Pancreas (tissue), 10 donors: ENCODE data around the gene PP2D1. TPM values are rescaled to one million over a fixed set of nuclear protein-coding genes. Genes with fewer than 3 reads are reported as not detected.

Experiments used
- ATAC-seq, 4 donors: fragments of 200-7000 bp; cut with Tn5 transposase; one replicate each; pipeline versions ENCODE4 v1.8.0 to v1.9.1; 2020; ENCODE audit warnings: mild to moderate bottlenecking in 4 of 4, moderate library complexity in 4 of 4
- DNase-seq, 6 donors: peaks; one replicate each; pipeline ENCODE4 v3.0.0-alpha.2; 2020
- FAIRE-seq: peaks from 2 replicates; lab custom pipeline; 2012; peaks lifted over from hg19 to GRCh38; lab: Jason Lieb, UNC
- H3K27ac ChIP-seq, 4 donors: fragments of 200-600 bp; sonication (generic); 1 replicate in 3 of 4; 2 replicates in 1 of 4; pipeline versions ENCODE4 v1.5.0 to v1.8.0; 2020
- H3K27me3 ChIP-seq, 4 donors: fragments of 200-600 bp; one replicate each; pipeline ENCODE4 v1.8.0; 2021
- H3K36me3 ChIP-seq, 3 donors: fragments of 200-600 bp; sonication (generic) in 1 of 3; one replicate each; pipeline versions ENCODE4 v1.5.0 to v1.8.0; 2020 to 2021
- H3K4me1 ChIP-seq, 3 donors: fragments of 200-600 bp; one replicate each; pipeline ENCODE4 v1.8.0; 2021
- H3K4me3 ChIP-seq, 4 donors: fragments of 200-600 bp; sonication (generic) in 2 of 4; one replicate each; pipeline versions ENCODE4 v1.5.0 to v1.8.0; 2020 to 2021
- H3K9me3 ChIP-seq, 4 donors: fragments of 200-600 bp; one replicate each; pipeline ENCODE4 v1.8.0; 2021
- CTCF ChIP-seq, 4 donors: fragments of 200-600 bp; sonication (generic) in 3 of 4; IDR thresholded peaks; one replicate each; pipeline versions ENCODE4 v1.5.0 to v1.8.0; 2021; ENCODE audit warnings: antibody characterized with exemption in 4 of 4
- WGBS, 2 donors: extraction: QIAGEN DNeasy Blood & Tissue Kit; methylation state at CpG; one replicate each; pipeline ENCODE4 v1.1.7; 2013; 5-methylcytosine and 5-hydroxymethylcytosine counted together
- intact Hi-C, 3 donors: fragments of 100-400 bp; cut with DNase I; formaldehyde crosslinking; loops; one replicate each; pipeline versions ENCODE4 v1.11.1 to v1.14.2; 2022
- polyA plus RNA-seq, 2 donors: library from polyadenylated mRNA; stranded (reverse); fragments of 200-250 nt; gene quantifications; one replicate each; pipeline ENCODE4 v1.2.3, GENCODE V29; 2013
- total RNA-seq, 6 donors: library from RNA; stranded (reverse); fragmentation: NEBNext Ultra II Directional in 4 of 6; extraction: Animal tissue kit (Norgen Biotek cat#: 25700) in 4 of 6; gene quantifications; one replicate each; pipeline versions ENCODE4 v1.2.1 to v1.2.4, GENCODE V29; 2021 to 2023
- donor health status: healthy with polysubstance abuse.
- donor health status: DM: no; HTN: no; CAD: no; lungs with moderate emphysema.
- donor health status: DM: no; HTN: no; CAD: no.
- donor health status: control.
- donor health status: control.
- donor health status: Bipolar disorder and iron deficiency.
- donor health status: DM: yes; HTN: yes; CAD: no.
- donor health status: DM: no; HTN: no; CAD: no.
- donor health status: DM: no; HTN: no; CAD: no.
- donor health status: DM: yes; HTN: yes; CAD: no.

Gene PP2D1
- total and polyA plus RNA-seq, 8 donors: not detected

GRCh38 chr3:20041197-20041780 is 29.2 kb upstream of the PP2D1 start:
- H3K36me3 ChIP-seq: no peaks in the 10 kb centered on the region

GRCh38 chr3:20040548-20041196 is 28.6 kb upstream of the PP2D1 start:
- no peaks in the 10 kb centered on the region for H3K27me3 ChIP-seq
- intact Hi-C loops: no loop called here
- peaks cover 0 to 34% (median 21%) of the 10 kb centered on the region in 3 donors for H3K4me1 ChIP-seq
- no peaks in the 10 kb centered on the region for H3K9me3 ChIP-seq
- peak; percentile 69 to 90 (median 78) for DNase-seq
- peak overlapping the region; percentile 49 to 84 (median 70) for H3K4me3 ChIP-seq
- no peak for TF ChIP-seq CTCF (IDR thresholded peaks at IDR 0.05)
- peak overlapping the region; percentile 68 to 98 (median 92) for H3K27ac ChIP-seq
- FAIRE-seq: no peak
- ATAC-seq: peak; percentile 57 to 74 (median 66)
- H3K36me3 ChIP-seq: no peaks in the 10 kb centered on the region
- WGBS, 2 donors: 0 to 1% methylated on average over 45 to 64 of the region's 64 CpGs

More at GRCh38 chr3:20041197-20041780, 29.2 kb upstream of the PP2D1 start:
- Histone ChIP-seq H3K4me1 (peaks cover 0 to 34% (median 21%) of the 10 kb centered on the region in 3 donors), H3K9me3 (no peaks in the 10 kb centered on the region), H3K27ac (peak overlapping the region; percentile 68 to 98 (median 92)), H3K4me3 (peak overlapping the region; percentile 49 to 84 (median 70)), H3K27me3 (no peaks in the 10 kb centered on the region)
- DNase-seq (peak; percentile 84 to 93 (median 88)), ATAC-seq (peak; percentile 72 to 85 (median 80)), FAIRE-seq (no peak)
- TF ChIP-seq CTCF (IDR thresholded peaks at IDR 0.05): no peak
- WGBS, 2 donors: 0 to 1% methylated on average over 27 to 28 of the region's 28 CpGs
- intact Hi-C loops: no loop called here

GRCh38 chr3:20039765-20040547 is 27.9 kb upstream of the PP2D1 start, which contains the start of gene KAT2B:
TSS of gene KAT2B (plus strand) at chr3:20040446. CDS start at chr3:20040478, 32 bp downstream.
- intact Hi-C loops: loop anchor here in 1 of 3 donors (10.0 kb wide), 1 partner anchor 145 kb away; the partner anchor contains the start of gene SGO1
- no peaks in the 10 kb centered on the region for H3K27me3 ChIP-seq
- peak; percentile 40 to 65 (median 61) for TF ChIP-seq CTCF (IDR thresholded peaks at IDR 0.05)
- H3K27ac ChIP-seq: peak within 1 kb of the TSS; percentile 89 to 98 (median 92)
- peak within 1 kb of the TSS; percentile 49 to 84 (median 70) for H3K4me3 ChIP-seq
- no peaks in the 10 kb centered on the region for H3K36me3 ChIP-seq
- peak; percentile 82 to 91 (median 86) for DNase-seq
- WGBS, 2 donors: 1% methylated on average over 16 to 70 of the region's 75 CpGs
- H3K9me3 ChIP-seq: no peaks in the 10 kb centered on the region
- peaks cover 0 to 34% (median 21%) of the 10 kb centered on the region in 3 donors for H3K4me1 ChIP-seq
- ATAC-seq: peak; percentile 80 to 85 (median 81)
- no peak for FAIRE-seq

- intact Hi-C loops: loop anchor here in 1 of 3 donors (10.0 kb wide), 1 partner anchor 145 kb away; the partner anchor contains the start of gene SGO1
- no peak for TF ChIP-seq CTCF (IDR thresholded peaks at IDR 0.05)
- Histone ChIP-seq H3K27me3 (no peaks in the 10 kb centered on the region), H3K36me3 (no peaks in the 10 kb centered on the region), H3K27ac (peak overlapping the region; percentile 89 to 98 (median 92)), H3K9me3 (no peaks in the 10 kb centered on the region), H3K4me1 (peaks cover 0 to 34% (median 21%) of the 10 kb centered on the region in 3 donors), H3K4me3 (peak overlapping the region; percentile 49 to 84 (median 70))
- WGBS, 2 donors: 0 to 1% methylated on average over 4 of the region's 4 CpGs
- DNase-seq (no peak), FAIRE-seq (no peak), ATAC-seq (no peak)
Observed at GRCh38 chr3:20039466-20039764, 27.4 kb upstream of the PP2D1 start.
